Ishikawa (cell line): Measurements from ENCODE around the gene RFX4.

Source experiments
- CEBPB ChIP-seq: IDR thresholded peaks from 2 replicates; pipeline ENCODE4 v1.6.1; 2012
- CREB1 ChIP-seq: IDR thresholded peaks from 2 replicates; pipeline ENCODE4 v1.6.1; 2012; ENCODE audit warnings: low read depth
- EGR1 ChIP-seq: IDR thresholded peaks from 2 replicates; pipeline ENCODE4 v1.6.1; 2012
- NFIC ChIP-seq: IDR thresholded peaks from 2 replicates; pipeline ENCODE4 v1.6.1; 2012
- RAD21 ChIP-seq: IDR thresholded peaks from 2 replicates; pipeline ENCODE4 v1.6.1; 2012; ENCODE audit warnings: low read depth
- ZBTB7A ChIP-seq: IDR thresholded peaks from 2 replicates; pipeline ENCODE4 v1.6.1; 2012; ENCODE audit warnings: low read depth
- TF ChIP-seq, protein P1 (sequence below): IDR thresholded peaks from 2 replicates; pipeline ENCODE4 v1.6.1; 2012

DNA sequence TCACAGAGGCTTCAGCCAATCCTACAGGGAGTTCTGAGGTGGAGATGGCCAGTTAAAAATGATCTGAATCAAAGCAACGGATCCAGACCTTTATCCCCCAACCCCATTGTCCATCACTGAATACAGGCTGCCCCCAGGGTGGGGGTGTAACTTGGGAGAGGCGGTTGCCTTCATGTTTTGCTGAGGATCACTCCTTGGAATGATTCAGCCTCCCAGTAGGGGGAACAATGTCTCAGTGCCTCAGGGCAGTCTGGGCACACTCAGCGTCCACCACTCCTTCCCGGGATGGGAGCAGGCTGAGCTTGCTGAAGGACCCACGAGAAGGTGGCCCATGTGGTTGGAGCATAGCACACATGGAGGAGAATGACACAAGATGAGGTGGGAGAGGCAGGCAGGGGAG, 60.2 kb downstream of the RFX4 start:
- no peak for TF ChIP-seq CEBPB
- no peak for TF ChIP-seq RAD21
- no peak for TF ChIP-seq EGR1
- TF ChIP-seq NFIC: no peak
- no peak for TF ChIP-seq ZBTB7A
- TF ChIP-seq CREB1: no peak
- TF ChIP-seq, protein P1, sequence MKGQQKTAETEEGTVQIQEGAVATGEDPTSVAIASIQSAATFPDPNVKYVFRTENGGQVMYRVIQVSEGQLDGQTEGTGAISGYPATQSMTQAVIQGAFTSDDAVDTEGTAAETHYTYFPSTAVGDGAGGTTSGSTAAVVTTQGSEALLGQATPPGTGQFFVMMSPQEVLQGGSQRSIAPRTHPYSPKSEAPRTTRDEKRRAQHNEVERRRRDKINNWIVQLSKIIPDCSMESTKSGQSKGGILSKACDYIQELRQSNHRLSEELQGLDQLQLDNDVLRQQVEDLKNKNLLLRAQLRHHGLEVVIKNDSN: no peak
